GM12891 (cell line): ENCODE measurements around the gene GALT.

Experiments
- PAX5 ChIP-seq: IDR thresholded peaks from 2 replicates; pipeline ENCODE4 v1.6.1; 2011; ENCODE audit warnings: low read length, moderate library complexity, mild to moderate bottlenecking; ENCODE audit not compliant: insufficient read depth, severe bottlenecking
- POLR2A ChIP-seq: IDR thresholded peaks from 2 replicates; pipeline ENCODE4 v1.6.1; 2011; ENCODE audit warnings: low read depth, low read length, control low read depth
- POLR2AphosphoS5 ChIP-seq: IDR thresholded peaks from 2 replicates; pipeline ENCODE4 v1.6.1; 2011; ENCODE audit warnings: low read depth, low read length, control low read depth
- SPI1 ChIP-seq: IDR thresholded peaks from 2 replicates; pipeline ENCODE4 v1.6.1; 2011; ENCODE audit warnings: low read depth, low read length, control low read depth
- TAF1 ChIP-seq: IDR thresholded peaks from 2 replicates; pipeline ENCODE4 v1.6.1; 2011; ENCODE audit warnings: low read depth, low read length, control low read depth

DNA sequence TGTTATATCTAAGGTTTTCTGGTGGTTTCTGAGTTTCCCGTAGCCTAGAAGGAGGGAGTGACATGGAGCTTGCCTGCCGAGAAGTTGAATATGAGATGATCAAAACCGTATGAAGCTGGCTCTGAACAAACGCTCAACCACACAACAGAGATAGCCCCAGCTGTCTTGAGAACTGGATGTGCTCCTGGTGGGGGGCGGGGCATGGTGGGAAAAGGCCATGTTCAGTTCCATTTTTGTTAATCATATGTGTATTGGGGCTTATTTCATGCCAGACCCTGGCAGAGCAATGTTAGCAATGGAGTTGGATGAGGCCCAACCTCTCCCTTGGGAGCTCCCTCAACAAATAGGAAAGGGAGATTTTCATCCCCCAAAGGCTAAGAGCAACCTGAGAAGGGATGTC is 39.8 kb downstream of the GALT start:
- no peak for TF ChIP-seq POLR2AphosphoS5
- no peak for TF ChIP-seq TAF1
- no peak for TF ChIP-seq POLR2A
- no peak for TF ChIP-seq SPI1
- no peak for TF ChIP-seq PAX5
